ENCODE results near the gene FLNB.
"Not testable (repeated sequence)": the region's sequence is repeated elsewhere in the genome, so short reads cannot be mapped to it uniquely, and the experiment has no call there.

Gene FLNB

DNA sequence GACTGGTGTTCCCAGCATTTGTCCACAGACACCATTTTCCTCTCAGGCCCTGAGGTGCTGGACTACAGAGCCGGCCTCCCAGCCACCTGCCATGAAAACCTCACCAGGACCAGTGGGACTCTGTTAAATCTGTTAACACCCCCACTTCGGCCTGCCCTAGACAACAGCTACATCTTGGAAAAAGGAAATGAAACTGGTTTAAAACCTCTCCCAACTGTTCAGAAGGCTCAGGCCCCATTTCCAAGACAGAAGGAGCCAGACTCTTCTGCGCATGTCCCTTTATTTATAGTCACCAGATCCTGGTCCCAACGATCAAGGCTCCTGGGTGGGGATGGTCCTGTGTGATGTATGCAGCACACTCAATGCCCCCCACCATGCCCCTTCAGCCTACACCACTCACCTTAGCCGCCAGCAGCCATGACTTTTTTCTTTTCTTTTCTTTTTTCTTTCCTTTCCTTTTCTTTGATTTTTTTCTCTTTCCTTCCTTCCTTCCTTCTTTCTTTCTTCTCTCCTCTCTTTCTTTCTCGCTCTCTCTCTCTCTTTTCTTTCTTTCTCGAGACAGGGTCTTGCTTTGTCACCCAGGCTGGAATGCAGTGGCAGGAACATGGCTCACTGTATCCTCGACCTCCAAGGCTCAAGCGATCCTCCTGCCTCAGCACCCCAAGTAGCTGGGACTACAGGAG lies 25.5 kb upstream of the FLNB start:
- DNase-seq (ENCODE audit: low read depth), result no peak

- DNase-seq (ENCODE audit: low read depth), result peak; percentile 4
Observed at GRCh38 chr3:57983734-57984518, 24.3 kb upstream of the FLNB start.

DNA sequence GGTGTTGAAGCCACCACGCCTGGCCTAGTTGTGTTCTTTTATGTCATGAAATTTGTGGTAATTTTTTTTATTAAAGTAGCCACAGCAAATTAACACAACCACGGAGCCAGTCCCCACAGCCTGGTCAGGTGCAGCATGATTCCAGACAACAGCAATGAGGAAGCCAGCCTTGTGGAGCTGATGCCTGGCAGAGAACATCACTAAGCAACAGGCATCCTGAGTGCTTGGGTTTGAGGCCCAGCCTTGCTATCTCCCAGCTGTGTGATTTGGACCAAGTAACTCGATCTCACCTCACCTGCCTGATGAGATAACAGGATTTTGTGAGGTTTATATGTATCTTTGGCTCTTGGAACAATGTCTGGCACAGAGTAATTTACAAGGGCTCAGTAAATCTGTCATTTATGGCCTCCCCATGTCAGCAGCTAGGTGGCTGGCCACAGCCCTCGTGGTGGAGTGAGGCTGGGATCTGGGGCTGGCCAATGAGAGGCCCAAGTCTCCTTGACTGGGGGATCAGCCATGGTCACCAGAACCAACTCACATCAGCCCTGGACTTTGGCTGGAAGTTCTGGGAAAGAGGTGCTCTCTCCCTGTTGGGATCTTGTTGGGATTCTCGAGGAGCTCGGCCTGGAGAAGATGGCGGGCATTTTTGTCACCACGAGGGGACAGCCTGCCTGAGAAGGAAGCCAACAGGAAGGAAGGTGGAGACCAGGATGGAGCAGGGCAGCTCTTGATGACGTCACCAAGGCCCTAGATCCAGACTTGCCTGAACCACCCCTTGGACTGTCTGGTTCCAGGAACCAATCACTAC lies 22.8 kb upstream of the FLNB start:
- DNase-seq (ENCODE audit: low read depth), result no peak

- no peak for DNase-seq (ENCODE audit: low read depth)
Observed at GRCh38 chr3:57985984-57986246, 22.3 kb upstream of the FLNB start.

DNA sequence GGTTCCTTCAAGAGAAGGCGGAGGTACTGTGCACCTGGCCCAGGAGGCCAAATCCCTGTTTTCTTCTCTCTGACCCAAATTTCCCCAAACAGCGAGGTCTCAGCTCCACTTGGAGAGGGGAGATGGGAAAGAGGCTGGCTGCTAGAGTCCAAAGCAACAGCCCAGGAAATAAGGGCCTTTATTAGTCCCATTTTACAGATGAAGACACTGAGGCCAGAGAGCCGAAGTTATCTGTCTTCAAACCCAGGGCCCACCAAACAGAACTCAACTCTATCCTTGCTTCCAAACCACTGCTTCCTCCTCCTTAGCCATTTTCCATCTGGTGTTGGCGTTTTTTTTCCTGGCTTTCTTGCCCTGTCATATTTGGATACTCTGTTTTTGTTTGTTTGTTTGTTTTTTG lies 22.0 kb upstream of the FLNB start:
- DNase-seq (ENCODE audit: low read depth), result no peak

GRCh38 chr3:57989198-57989597 lies 19.0 kb upstream of the FLNB start:
- DNase-seq (ENCODE audit: low read depth), result not testable (repeated sequence)

DNA sequence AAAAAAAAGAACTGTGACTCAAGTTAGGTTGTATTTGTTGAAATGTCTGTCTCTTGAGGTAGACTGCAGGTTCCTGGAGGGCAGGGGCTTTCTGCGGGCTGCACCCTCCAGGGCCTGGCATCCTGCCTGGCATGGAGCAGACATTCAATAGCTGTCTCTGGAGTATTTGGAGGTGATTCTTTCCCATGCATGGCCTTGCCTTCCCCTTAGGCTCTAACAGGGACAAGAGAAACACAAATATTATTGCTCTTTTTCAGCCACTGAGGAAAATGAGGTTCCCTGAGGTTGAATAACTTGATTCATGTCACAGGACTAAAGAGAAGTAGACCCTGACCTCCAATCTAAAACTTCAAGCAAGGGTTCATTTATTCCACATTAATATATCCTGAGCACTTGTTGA lies 18.6 kb upstream of the FLNB start:
- DNase-seq (ENCODE audit: low read depth), result no peak

DNA sequence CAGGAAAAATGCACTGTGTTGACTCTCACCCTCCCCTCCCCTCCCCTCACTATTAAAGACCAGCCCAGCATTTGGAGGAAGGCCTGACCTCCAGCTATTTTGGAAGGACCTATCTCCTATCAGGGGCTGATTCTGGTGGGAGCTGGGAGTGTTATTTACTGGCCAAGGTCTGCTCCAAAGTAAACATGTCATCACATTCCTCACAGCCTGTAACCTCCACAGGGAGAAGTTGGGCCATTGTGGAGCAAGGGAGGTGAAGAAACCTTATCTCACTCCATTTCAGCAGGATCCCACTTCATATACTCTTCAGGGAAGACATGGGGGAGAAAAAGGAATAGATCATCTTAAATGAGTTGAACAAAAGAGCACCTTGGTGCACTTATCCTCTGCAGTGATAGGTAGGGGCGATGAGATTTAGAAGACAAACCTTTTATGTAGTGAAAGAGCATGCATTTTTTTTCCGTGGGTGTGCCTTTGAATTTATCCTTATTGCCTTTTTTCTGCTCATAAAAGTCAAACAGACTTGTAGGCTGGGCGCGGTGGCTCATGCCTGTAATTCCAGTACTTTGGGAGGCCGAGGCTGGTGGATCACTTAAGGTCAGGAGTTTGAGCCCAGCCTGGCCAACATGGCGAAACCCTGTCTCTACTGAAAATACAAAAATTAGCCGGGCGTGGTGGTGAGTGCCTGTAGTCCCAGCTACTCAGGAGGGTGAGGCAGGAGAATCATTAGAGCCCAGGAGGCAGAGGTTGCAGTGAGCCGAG lies 15.6 kb upstream of the FLNB start:
- no peak for DNase-seq (ENCODE audit: low read depth)

GRCh38 chr3:57998366-57999283 lies 9.6 kb upstream of the FLNB start:
- DNase-seq (ENCODE audit: low read depth), result no peak

DNA sequence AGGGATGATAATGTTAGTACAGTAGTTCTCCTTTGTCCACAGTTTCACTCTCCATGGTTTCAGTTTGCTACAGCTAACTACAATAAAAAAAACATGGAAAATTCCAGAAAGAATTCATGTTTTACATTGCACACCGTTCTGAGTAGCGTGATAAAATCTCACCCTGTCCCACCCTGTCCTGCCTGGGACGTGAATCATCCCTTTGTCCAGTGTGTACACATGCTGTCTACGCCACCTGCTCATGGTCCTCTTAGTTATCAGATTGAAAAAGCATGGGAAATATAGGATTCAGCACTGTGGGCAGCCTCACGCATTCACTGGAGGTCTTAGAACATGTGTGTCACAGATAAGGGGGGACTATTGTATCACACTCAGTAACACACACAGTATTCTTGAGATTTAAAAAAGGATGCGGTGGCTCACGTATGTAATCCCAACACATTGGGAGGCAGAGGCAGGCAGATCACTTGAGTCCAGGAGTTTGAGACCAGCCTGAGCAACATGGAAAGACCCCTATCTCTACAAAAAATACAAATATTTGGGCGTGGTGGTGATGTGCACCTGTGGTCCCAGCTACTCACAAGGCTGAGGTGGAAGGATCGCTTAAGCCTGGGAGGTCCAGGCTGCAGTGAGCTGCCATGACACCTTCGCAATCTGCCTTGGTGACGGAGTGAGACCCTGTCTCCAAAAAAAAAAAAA lies 8.7 kb upstream of the FLNB start:
- no peak for DNase-seq (ENCODE audit: low read depth)

DNA sequence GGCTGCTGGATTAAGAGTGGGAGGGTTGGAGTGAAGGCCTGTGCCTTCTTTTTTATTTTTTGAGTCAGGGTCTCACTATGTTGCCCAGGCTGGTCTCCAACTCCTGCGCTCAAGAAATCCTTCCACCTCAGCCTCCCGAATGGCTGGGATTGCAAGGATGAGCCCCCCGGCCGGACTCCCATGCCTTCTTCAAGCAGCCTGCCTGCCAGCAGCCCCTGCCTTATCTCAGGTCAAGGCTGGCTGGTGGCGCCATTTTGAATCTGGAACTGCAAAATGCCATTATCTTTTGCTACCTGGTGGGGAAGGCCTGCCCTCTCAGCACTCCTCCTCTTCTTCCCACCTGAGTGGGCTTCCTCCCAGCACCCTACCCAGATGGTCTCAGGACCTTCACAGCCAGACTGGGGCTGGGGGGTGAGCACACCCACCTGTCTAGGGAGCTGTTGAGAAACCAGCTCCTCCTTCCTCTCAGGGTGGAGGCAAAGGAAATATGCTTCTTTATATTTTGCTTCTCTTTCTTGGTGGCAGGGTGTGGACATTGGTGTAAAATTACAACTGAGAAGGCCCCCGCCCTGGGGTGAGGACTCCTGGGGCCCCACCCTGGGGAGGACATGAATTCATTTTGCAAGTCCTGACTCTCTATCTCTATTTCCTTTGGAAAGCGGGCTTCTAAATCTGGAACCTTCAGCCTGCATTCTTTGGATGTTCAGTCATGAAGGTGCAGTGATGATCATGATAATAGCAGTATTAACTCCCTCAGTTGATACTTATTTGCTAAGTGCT lies 7.7 kb upstream of the FLNB start:
- DNase-seq (ENCODE audit: low read depth), result no peak

DNA sequence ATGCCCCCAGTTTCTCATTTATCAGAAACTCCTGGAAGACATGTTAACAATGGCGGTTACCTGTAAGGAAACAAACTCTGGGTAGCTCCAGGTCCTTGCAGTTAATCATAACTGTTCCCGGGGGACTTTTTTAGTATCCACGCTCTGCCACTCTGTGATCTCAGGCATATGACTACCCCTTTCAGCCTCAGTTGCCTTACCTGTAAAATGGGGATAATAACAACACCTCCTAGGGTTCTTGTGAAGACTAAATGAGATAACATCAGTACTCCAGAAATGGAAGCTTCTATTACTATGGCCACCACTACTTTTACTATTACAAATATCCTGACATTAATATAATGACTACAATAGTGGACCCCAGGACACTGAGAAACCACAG lies 7.1 kb upstream of the FLNB start:
- no peak for DNase-seq (ENCODE audit: low read depth)

- no peak for DNase-seq (ENCODE audit: low read depth)
Observed at GRCh38 chr3:58001979-58002378, 6.2 kb upstream of the FLNB start.

- no peak for DNase-seq (ENCODE audit: low read depth)
Observed at GRCh38 chr3:58003093-58003492, 5.1 kb upstream of the FLNB start.

- DNase-seq (ENCODE audit: low read depth), result no peak
Observed at GRCh38 chr3:58004973-58005372, 3.2 kb upstream of the FLNB start.

DNA sequence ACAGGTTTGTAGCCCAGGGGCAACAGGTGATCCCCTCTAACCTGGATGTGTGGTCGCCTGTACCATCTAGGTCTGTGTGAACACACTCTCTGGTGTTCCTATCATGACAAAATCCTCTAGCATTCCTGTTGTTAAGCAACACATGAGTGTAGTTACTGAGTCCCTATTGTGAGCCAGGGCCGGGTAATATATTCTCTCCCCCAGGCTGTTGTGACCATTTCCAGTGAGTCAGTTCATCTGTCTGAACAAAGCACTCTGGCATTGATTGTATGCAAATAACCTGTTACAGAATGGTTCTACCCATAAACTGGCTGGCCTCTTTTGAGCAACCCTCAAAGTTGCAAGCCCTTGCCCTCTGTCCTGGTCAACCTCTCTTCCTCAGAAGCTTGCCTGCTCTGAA lies 2.6 kb upstream of the FLNB start:
- no peak for DNase-seq (ENCODE audit: low read depth)

GRCh38 chr3:58006661-58007060 lies 1.6 kb upstream of the FLNB start:
- DNase-seq (ENCODE audit: low read depth), result no peak

- no peak for DNase-seq (ENCODE audit: low read depth)
Observed at GRCh38 chr3:58009026-58009748, 965 bp downstream of the FLNB start.

All from T-helper 22 cell (primary cell).